Measurements from ENCODE around the gene CPA4. TPM values are rescaled to one million over a fixed set of nuclear protein-coding genes. Genes with fewer than 3 reads are reported as not detected.
A peak's percentile ranks its signal among the peaks of the same experiment; 100 is the strongest.

Gene CPA4
- total and polyA plus RNA-seq, 8 donors: 4.5 to 12.4 (median 6.4) TPM

DNA sequence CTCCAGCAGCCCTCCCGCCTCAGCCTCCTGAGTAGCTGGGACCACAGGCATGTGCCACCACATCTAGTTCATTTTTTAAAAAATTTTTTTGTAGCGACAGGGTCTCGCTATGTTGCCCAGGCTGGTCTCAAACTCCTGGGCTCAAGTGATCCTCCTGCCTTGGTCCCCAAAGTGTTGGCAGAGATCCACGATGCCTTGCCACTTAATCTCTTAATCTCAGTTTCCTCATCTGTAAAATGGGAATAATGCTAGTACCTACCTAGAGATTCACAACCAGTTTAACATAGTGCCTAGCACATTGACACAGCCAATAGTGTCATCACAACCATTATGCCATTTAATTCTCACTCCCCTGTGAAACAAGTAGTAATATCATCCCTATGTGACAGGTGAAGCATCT lies 4.8 kb upstream of the CPA4 start:
- DNase-seq: peak in 3 of 6 donors; percentile 35 to 55 (median 43)
- peaks cover 0 to 9% (median 4%) of the 10 kb centered on the region in 3 donors for H3K36me3 ChIP-seq
- no peak overlapping the region for H3K4me3 ChIP-seq
- no peaks in the 10 kb centered on the region for H3K27me3 ChIP-seq
- H3K4me1 ChIP-seq: peaks cover 0 to 4% (median 0%) of the 10 kb centered on the region in 3 donors
- ATAC-seq: no peak
- peak overlapping the region in 1 of 4 donors; percentile 78 for H3K27ac ChIP-seq
- TF ChIP-seq, protein P1, sequence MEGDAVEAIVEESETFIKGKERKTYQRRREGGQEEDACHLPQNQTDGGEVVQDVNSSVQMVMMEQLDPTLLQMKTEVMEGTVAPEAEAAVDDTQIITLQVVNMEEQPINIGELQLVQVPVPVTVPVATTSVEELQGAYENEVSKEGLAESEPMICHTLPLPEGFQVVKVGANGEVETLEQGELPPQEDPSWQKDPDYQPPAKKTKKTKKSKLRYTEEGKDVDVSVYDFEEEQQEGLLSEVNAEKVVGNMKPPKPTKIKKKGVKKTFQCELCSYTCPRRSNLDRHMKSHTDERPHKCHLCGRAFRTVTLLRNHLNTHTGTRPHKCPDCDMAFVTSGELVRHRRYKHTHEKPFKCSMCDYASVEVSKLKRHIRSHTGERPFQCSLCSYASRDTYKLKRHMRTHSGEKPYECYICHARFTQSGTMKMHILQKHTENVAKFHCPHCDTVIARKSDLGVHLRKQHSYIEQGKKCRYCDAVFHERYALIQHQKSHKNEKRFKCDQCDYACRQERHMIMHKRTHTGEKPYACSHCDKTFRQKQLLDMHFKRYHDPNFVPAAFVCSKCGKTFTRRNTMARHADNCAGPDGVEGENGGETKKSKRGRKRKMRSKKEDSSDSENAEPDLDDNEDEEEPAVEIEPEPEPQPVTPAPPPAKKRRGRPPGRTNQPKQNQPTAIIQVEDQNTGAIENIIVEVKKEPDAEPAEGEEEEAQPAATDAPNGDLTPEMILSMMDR (IDR thresholded peaks at IDR 0.05): no peak
- 80 to 86% methylated on average over 4 of the region's 4 CpGs for WGBS, 2 donors
- H3K9me3 ChIP-seq: no peaks in the 10 kb centered on the region
- FAIRE-seq: no peak
- intact Hi-C loops (cut with DNase I): loop anchor here in 1 of 3 donors (5.0 kb wide), 1 partner anchor 94 kb away; the partner anchor contains the start of gene CPA1

DNA sequence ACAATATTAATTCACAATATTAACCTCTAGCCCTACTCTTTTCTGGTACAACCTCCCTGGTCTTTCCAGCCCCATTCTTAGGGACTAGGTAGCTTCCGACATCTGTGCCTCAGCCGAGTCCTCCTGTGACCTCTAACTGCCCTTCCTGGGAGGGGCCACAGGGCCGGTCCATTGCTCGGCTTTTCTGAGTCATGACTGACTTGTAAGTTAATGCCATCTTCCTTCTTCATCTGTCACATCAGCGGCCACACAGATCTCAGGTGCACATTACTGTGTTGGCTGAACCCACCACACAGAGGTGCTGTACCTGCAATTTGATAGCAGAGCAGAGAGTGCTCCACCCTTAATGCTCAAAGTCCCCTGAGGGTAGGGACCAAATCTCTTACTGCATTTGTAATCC lies 4.1 kb upstream of the CPA4 start:
- intact Hi-C loops (cut with DNase I): loop anchor here in 1 of 3 donors (5.0 kb wide), 1 partner anchor 93 kb away; the partner anchor contains the start of gene CPA1
- DNase-seq (peak in 4 of 6 donors; percentile 53 to 84 (median 58)), FAIRE-seq (no peak), ATAC-seq (peak in 1 of 4 donors; percentile 0)
- Histone ChIP-seq H3K9me3 (no peaks in the 10 kb centered on the region), H3K36me3 (peaks cover 0 to 2% (median 0%) of the 10 kb centered on the region in 3 donors), H3K4me3 (no peak overlapping the region), H3K27ac (peak overlapping the region in 1 of 4 donors; percentile 78), H3K4me1 (no peaks in the 10 kb centered on the region), H3K27me3 (no peaks in the 10 kb centered on the region)
- TF ChIP-seq, protein P1 (IDR thresholded peaks at IDR 0.05): no peak
- WGBS, 2 donors: 52 to 56% methylated on average over 5 of the region's 5 CpGs

DNA sequence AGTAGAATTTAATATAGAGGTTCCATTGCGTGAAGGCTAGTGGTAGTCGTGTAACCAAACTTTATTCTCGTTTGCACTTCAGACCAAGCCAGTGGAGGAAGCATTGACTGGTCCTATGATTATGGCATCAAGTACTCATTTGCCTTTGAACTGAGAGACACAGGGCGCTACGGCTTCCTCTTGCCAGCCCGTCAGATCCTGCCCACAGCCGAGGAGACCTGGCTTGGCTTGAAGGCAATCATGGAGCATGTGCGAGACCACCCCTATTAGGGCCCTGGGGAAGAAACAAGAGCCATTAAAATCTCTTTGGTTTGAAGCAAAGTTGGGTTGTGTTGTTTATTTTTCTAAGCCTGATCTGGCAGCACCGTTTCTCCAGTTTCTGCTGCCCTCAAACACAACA lies 3.5 kb upstream of the CPA4 start:
- no peaks in the 10 kb centered on the region for H3K4me1 ChIP-seq
- H3K36me3 ChIP-seq: no peaks in the 10 kb centered on the region
- intact Hi-C loops (cut with DNase I): loop anchor here in 1 of 3 donors (5.0 kb wide), 1 partner anchor 93 kb away; the partner anchor contains the start of gene CPA1
- no peaks in the 10 kb centered on the region for H3K27me3 ChIP-seq
- 67 to 70% methylated on average over 9 of the region's 9 CpGs for WGBS, 2 donors
- TF ChIP-seq, protein P1 (IDR thresholded peaks at IDR 0.05): no peak
- ATAC-seq (no peak), DNase-seq (peak in 3 of 6 donors; percentile 37 to 60 (median 54)), FAIRE-seq (no peak)
- H3K9me3 ChIP-seq: no peaks in the 10 kb centered on the region
- H3K4me3 ChIP-seq: no peak overlapping the region
- peak overlapping the region in 2 of 4 donors; percentile 78 to 86 for H3K27ac ChIP-seq

DNA sequence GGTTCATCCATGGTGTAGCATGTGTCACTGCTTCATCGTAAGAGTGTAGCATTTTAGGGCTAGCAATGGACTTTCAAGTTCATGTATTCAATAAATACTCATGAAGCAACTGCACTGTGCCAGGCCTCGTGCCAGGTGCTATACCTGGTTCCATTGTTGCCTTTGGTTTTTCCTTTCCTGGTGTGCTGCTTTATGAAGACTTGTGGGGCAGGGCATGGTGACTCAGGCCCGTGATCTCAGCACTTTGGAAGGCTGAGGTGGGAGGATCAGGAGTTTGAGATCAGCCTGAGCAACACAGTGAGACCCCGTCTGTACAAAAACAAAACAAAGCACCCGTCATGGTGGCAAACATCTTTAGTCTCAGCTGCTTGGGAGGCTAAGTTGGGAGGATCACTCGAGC lies 2.2 kb upstream of the CPA4 start:
- Histone ChIP-seq H3K4me3 (no peak overlapping the region), H3K27me3 (no peaks in the 10 kb centered on the region), H3K36me3 (no peaks in the 10 kb centered on the region), H3K4me1 (no peaks in the 10 kb centered on the region), H3K9me3 (no peaks in the 10 kb centered on the region), H3K27ac (peak overlapping the region; percentile 17 to 86 (median 66))
- FAIRE-seq (no peak), ATAC-seq (peak; percentile 41 to 75 (median 56)), DNase-seq (peak in 5 of 6 donors; percentile 78 to 87 (median 83))
- 42 to 44% methylated on average over 6 of the region's 6 CpGs for WGBS, 2 donors
- intact Hi-C loops (cut with DNase I): loop anchor here in 1 of 3 donors (10.0 kb wide), 1 partner anchor 74 kb away; no protein-coding TSS in a partner anchor
- TF ChIP-seq, protein P1 (IDR thresholded peaks at IDR 0.05): no peak

DNA sequence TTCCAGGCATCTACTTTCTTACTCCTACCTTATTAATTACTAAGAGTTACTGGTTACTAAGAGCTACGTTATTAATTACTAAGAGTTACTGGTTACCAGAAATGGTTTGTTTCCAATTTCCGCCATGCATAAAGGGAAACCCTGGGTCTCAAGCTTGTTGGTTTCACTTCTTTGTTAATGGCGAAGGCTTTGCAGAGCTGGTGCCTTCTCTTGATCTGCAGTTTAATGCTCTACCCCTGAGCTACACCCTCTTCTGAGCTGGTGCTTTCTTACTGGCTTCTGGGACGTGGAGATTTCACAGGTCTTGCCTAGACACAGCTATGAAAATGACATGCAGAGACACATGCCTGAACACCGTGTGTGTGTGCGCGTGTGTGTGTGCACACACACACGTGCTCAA lies 560 bp downstream of the CPA4 start:
- no peak overlapping the region for H3K4me3 ChIP-seq
- intact Hi-C loops (cut with DNase I): loop anchor here in 1 of 3 donors (10.0 kb wide), 1 partner anchor 71 kb away; no protein-coding TSS in a partner anchor

More for the DNA sequence above, 560 bp downstream of the CPA4 start:
- whole genome bisulfite sequencing, 2 donors: 81 to 87% methylated on average over 8 of the region's 8 CpGs
- FAIRE-seq (no peak), ATAC-seq (no peak), DNase-seq (peak in 1 of 6 donors; percentile 36)
- H3K27ac ChIP-seq: peak overlapping the region in 1 of 4 donors; percentile 86
- H3K27me3 ChIP-seq: no peaks in the 10 kb centered on the region
- no peaks in the 10 kb centered on the region for H3K36me3 ChIP-seq
- H3K4me1 ChIP-seq: no peaks in the 10 kb centered on the region
- TF ChIP-seq, protein P1 (IDR thresholded peaks at IDR 0.05): no peak
- no peaks in the 10 kb centered on the region for H3K9me3 ChIP-seq

Data from pancreas (tissue), 10 donors.